ENCODE results near the gene OVCA2. TPM values are rescaled to one million over a fixed set of nuclear protein-coding genes. Genes with fewer than 3 reads are reported as not detected.

OVCA2 gene
- total RNA-seq, 1 donor from 2014 or later: 21.4 TPM

GRCh38 chr17:2062571-2063183 is 20.9 kb downstream of the OVCA2 start:
- DNase-seq: no peak
- H3K27ac ChIP-seq: peak overlapping the region; percentile 69

GRCh38 chr17:2063261-2064146 is 21.7 kb downstream of the OVCA2 start:
- intact Hi-C loops (cut with DNase I): no loop called here
- ATAC-seq: no peak
- TF ChIP-seq, protein P1, sequence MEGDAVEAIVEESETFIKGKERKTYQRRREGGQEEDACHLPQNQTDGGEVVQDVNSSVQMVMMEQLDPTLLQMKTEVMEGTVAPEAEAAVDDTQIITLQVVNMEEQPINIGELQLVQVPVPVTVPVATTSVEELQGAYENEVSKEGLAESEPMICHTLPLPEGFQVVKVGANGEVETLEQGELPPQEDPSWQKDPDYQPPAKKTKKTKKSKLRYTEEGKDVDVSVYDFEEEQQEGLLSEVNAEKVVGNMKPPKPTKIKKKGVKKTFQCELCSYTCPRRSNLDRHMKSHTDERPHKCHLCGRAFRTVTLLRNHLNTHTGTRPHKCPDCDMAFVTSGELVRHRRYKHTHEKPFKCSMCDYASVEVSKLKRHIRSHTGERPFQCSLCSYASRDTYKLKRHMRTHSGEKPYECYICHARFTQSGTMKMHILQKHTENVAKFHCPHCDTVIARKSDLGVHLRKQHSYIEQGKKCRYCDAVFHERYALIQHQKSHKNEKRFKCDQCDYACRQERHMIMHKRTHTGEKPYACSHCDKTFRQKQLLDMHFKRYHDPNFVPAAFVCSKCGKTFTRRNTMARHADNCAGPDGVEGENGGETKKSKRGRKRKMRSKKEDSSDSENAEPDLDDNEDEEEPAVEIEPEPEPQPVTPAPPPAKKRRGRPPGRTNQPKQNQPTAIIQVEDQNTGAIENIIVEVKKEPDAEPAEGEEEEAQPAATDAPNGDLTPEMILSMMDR (IDR thresholded peaks at IDR 0.05): no peak

More at GRCh38 chr17:2062571-2063183, 20.9 kb downstream of the OVCA2 start:
- no peak for ATAC-seq
- Histone ChIP-seq H3K36me3 (peaks cover 24% of the 10 kb centered on the region), H3K9me3 (no peaks in the 10 kb centered on the region), H3K4me1 (peaks cover 72% of the 10 kb centered on the region), H3K4me3 (no peak overlapping the region), H3K27me3 (no peaks in the 10 kb centered on the region)
- intact Hi-C loops (cut with DNase I): no loop called here
- TF ChIP-seq, protein P1 (IDR thresholded peaks at IDR 0.05): no peak

DNA sequence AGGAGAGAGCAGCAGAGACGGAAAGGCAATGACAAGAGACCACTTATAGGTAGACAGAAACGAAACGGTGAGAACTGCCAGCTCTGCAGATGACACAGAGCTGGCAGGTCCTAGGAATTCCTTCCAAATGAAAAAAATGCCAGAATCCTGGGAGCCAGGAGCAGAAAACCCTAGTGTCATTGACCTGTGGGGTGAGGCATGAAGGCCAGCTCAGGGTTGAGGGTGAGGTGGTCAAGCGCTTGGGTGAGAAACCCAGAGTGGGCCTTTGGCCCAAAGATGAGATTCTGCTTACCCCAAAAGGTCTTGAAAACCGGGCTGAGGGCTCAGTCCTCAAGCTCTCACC is 22.3 kb downstream of the OVCA2 start:
- no peak for DNase-seq
- peak overlapping the region; percentile 55 for H3K27ac ChIP-seq
- H3K4me1 ChIP-seq: peaks cover 82% of the 10 kb centered on the region

More at GRCh38 chr17:2063261-2064146, 21.7 kb downstream of the OVCA2 start:
- Histone ChIP-seq H3K36me3 (peaks cover 28% of the 10 kb centered on the region), H3K4me1 (peaks cover 80% of the 10 kb centered on the region), H3K27me3 (no peaks in the 10 kb centered on the region), H3K9me3 (no peaks in the 10 kb centered on the region), H3K27ac (peak overlapping the region; percentile 69), H3K4me3 (no peak overlapping the region)
- no peak for DNase-seq

DNA sequence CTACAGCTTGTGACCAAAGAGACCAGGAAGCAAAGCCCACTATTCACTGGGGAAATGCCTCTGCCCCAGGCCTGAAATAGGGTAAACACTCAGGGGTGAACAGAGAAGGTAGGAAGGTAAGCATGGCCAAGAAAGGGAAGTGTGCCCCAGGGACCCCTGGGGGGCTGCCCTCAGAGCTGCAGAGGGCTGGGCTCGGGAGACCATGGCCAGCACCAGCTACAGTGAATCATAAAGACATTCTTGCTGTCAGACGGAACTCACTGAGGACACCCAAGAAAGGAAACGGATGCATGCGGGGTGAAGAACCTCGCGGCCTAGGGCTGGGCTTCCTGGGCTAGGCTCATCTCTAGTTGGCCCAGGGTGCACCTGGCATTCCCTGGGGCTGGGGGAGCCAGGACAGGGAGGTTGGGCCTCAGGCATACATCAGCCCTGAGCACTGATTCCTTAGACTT is 22.7 kb downstream of the OVCA2 start:
- DNase-seq: no peak
- Histone ChIP-seq H3K27me3 (no peaks in the 10 kb centered on the region), H3K9me3 (no peaks in the 10 kb centered on the region), H3K4me1 (peaks cover 78% of the 10 kb centered on the region), H3K36me3 (peaks cover 31% of the 10 kb centered on the region), H3K27ac (peak overlapping the region; percentile 55), H3K4me3 (no peak overlapping the region)
- intact Hi-C loops (cut with DNase I): no loop called here
- ATAC-seq: no peak
- TF ChIP-seq, protein P1 (IDR thresholded peaks at IDR 0.05): no peak

More for the DNA sequence above, 22.3 kb downstream of the OVCA2 start:
- Histone ChIP-seq H3K27me3 (no peaks in the 10 kb centered on the region), H3K36me3 (peaks cover 32% of the 10 kb centered on the region), H3K4me3 (no peak overlapping the region), H3K9me3 (no peaks in the 10 kb centered on the region)
- TF ChIP-seq, protein P1 (IDR thresholded peaks at IDR 0.05): no peak
- intact Hi-C loops (cut with DNase I): no loop called here
- ATAC-seq: no peak

- peak overlapping the region; percentile 55 for H3K27ac ChIP-seq
- H3K4me1 ChIP-seq: peaks cover 72% of the 10 kb centered on the region
- DNase-seq (no peak), ATAC-seq (peak; percentile 54)
- peaks cover 24% of the 10 kb centered on the region for H3K36me3 ChIP-seq
- TF ChIP-seq, protein P1 (IDR thresholded peaks at IDR 0.05): peak; percentile 38
- no peak overlapping the region for H3K4me3 ChIP-seq
- no peaks in the 10 kb centered on the region for H3K9me3 ChIP-seq
- intact Hi-C loops (cut with DNase I): no loop called here
- H3K27me3 ChIP-seq: no peaks in the 10 kb centered on the region
Observed at GRCh38 chr17:2064980-2065785, 23.4 kb downstream of the OVCA2 start.
